HCT116 (cell line): ENCODE data around the gene DOCK2.

Source experiments
- CBX3 ChIP-seq: IDR thresholded peaks from 2 replicates; pipeline ENCODE4 v1.6.1; 2012; ENCODE audit warnings: low read depth
- CEBPB ChIP-seq: IDR thresholded peaks from 2 replicates; pipeline ENCODE4 v1.6.1; 2012; ENCODE audit warnings: low read depth
- CTCF ChIP-seq, 3 experiments: fragments of 200-600 bp in 1 of 3; sonication (generic) in 1 of 3; IDR thresholded peaks in 2 of 3; conservative IDR thresholded peaks in 1 of 3; 2 replicates each; pipeline ENCODE4 v1.5.1; 2012 to 2017; ENCODE audit warnings: low read depth in 2 of 3, low read length in 2 of 3, antibody characterized with exemption in 1 of 3, borderline replicate concordance in 1 of 3, control low read depth in 1 of 3, mild to moderate bottlenecking in 1 of 3, mixed read lengths in 1 of 3, mixed run types in 1 of 3, moderate library complexity in 1 of 3; ENCODE audit not compliant: insufficient read depth in 1 of 3
- EGR1 ChIP-seq: IDR thresholded peaks from 2 replicates; pipeline ENCODE4 v1.6.1; 2012; ENCODE audit warnings: low read depth
- MAX ChIP-seq: IDR thresholded peaks from 2 replicates; pipeline ENCODE4 v1.6.1; 2012
- POLR2AphosphoS5 ChIP-seq: IDR thresholded peaks from 2 replicates; pipeline ENCODE4 v1.6.1; 2011; ENCODE audit warnings: mild to moderate bottlenecking, low read depth, low read length, moderate library complexity
- RAD21 ChIP-seq: IDR thresholded peaks from 2 replicates; pipeline ENCODE4 v1.6.1; 2012; ENCODE audit warnings: low read depth, mild to moderate bottlenecking
- SRF ChIP-seq: IDR thresholded peaks from 2 replicates; pipeline ENCODE4 v1.6.1; 2012; ENCODE audit warnings: low read depth

GRCh38 chr5:170025853-170026252 lies 388.8 kb downstream of the DOCK2 start:
- TF ChIP-seq CTCF (IDR thresholded peaks at IDR 0.05 in 2 of 3, conservative IDR thresholded peaks at IDR 0.05 in 1 of 3; ENCODE audit: borderline replicate concordance in 1 of 3, insufficient read depth in 1 of 3, low read depth in 2 of 3, low read length in 2 of 3) (no peak), EGR1 (no peak), POLR2AphosphoS5 (no peak), CBX3 (no peak), SRF (no peak), CEBPB (no peak), MAX (no peak), RAD21 (no peak)
